WTC11 (cell line): ENCODE results near the gene UFL1. TPM values are rescaled to one million over a fixed set of nuclear protein-coding genes. Genes with fewer than 3 reads are reported as not detected.

Source experiments
- ATAC-seq: fragments of 200-7000 bp; cut with Tn5 transposase; 2 replicates; pipeline ENCODE4 v1.10.0; 2021; ENCODE audit warnings: mild to moderate bottlenecking, moderate library complexity
- CTCF ChIA-PET: fragments of 300-600 bp; sonication (Branson Sonifier 250); formaldehyde crosslinking; loops from one replicate; lab custom pipeline; 2021; ENCODE audit warnings: antibody characterized with exemption; lab: Charles Lee
- POLR2A ChIA-PET: fragments of 350-600 bp; sonication (Branson Sonifier 250); formaldehyde crosslinking; loops from one replicate; lab custom pipeline; 2021; ENCODE audit warnings: antibody characterized with exemption; lab: Charles Lee
- DNase-seq: peaks from one replicate; pipeline ENCODE4 v3.0.0; 2021; ENCODE audit warnings: low spot score
- H3K27ac Mint-ChIP-seq: 2 replicates; pipeline ENCODE4 v1.8.0; 2021; ENCODE audit warnings: mixed read lengths
- H3K27me3 Mint-ChIP-seq: 2 replicates; pipeline ENCODE4 v1.8.0; 2021; ENCODE audit warnings: low read depth, mild to moderate bottlenecking, moderate library complexity, mixed read lengths
- H3K36me3 Mint-ChIP-seq: 2 replicates; pipeline ENCODE4 v1.8.0; 2021; ENCODE audit warnings: mixed read lengths
- H3K4me1 Mint-ChIP-seq: 2 replicates; pipeline ENCODE4 v1.8.0; 2022; ENCODE audit warnings: mixed read lengths
- H3K4me3 Mint-ChIP-seq: 2 replicates; pipeline ENCODE4 v1.8.0; 2021; ENCODE audit warnings: mild to moderate bottlenecking, moderate library complexity, mixed read lengths
- H3K9me3 Mint-ChIP-seq: 2 replicates; pipeline ENCODE4 v1.8.0; 2021; ENCODE audit warnings: mixed read lengths
- AR ChIP-seq: fragments of 250-450 bp; sonication (Bioruptor Pico); IDR thresholded peaks from 2 replicates; pipeline ENCODE4 v1.9.0; 2021; ENCODE audit warnings: mild to moderate bottlenecking
- ATF2 ChIP-seq: sonication (generic); formaldehyde crosslinking; IDR thresholded peaks from 2 replicates; pipeline ENCODE4 v1.8.1; 2022; ENCODE audit warnings: low read depth, missing genetic modification reagents, borderline replicate concordance
- CTCF ChIP-seq: fragments of 200-600 bp; IDR thresholded peaks from 2 replicates; pipeline ENCODE4 v1.8.0; 2022; ENCODE audit warnings: antibody characterized with exemption
- EMX1 ChIP-seq: fragments of 250-450 bp; sonication (Bioruptor Pico); IDR thresholded peaks from 2 replicates; pipeline ENCODE4 v1.8.0; 2021; ENCODE audit warnings: mild to moderate bottlenecking
- IRF1 ChIP-seq: sonication (generic); formaldehyde crosslinking; IDR thresholded peaks from 2 replicates; pipeline ENCODE4 v1.8.0; 2023; ENCODE audit warnings: missing genetic modification reagents
- JAZF1 ChIP-seq: fragments of 250-450 bp; sonication (Bioruptor Pico); IDR thresholded peaks from 2 replicates; pipeline ENCODE4 v1.9.0; 2021; ENCODE audit warnings: moderate library complexity, mild to moderate bottlenecking, inconsistent platforms
- JUN ChIP-seq: sonication (generic); formaldehyde crosslinking; IDR thresholded peaks from 2 replicates; pipeline ENCODE4 v1.8.0; 2023; ENCODE audit warnings: mild to moderate bottlenecking, missing genetic modification reagents
- KAT7 ChIP-seq: sonication (generic); formaldehyde crosslinking; IDR thresholded peaks from 2 replicates; pipeline ENCODE4 v1.8.1; 2023; ENCODE audit warnings: missing genetic modification reagents, mild to moderate bottlenecking, borderline replicate concordance
- NFE2L1 ChIP-seq: sonication (generic); formaldehyde crosslinking; IDR thresholded peaks from 2 replicates; pipeline ENCODE4 v1.8.1; 2023; ENCODE audit warnings: missing genetic modification reagents
- NR1H2 ChIP-seq: sonication (generic); formaldehyde crosslinking; IDR thresholded peaks from 2 replicates; pipeline ENCODE4 v1.9.0; 2021; ENCODE audit warnings: mild to moderate bottlenecking, moderate library complexity, missing genetic modification reagents
- PRRX2 ChIP-seq: fragments of 250-450 bp; sonication (Bioruptor Pico); IDR thresholded peaks from 2 replicates; pipeline ENCODE4 v1.8.0; 2021; ENCODE audit warnings: mild to moderate bottlenecking
- RELA ChIP-seq: sonication (generic); formaldehyde crosslinking; IDR thresholded peaks from 2 replicates; pipeline ENCODE4 v1.8.1; 2022; ENCODE audit warnings: missing genetic modification reagents, mild to moderate bottlenecking, borderline replicate concordance
- RORB ChIP-seq: fragments of 250-450 bp; sonication (Bioruptor Pico); IDR thresholded peaks from 2 replicates; pipeline ENCODE4 v1.9.0; 2021; ENCODE audit warnings: mild to moderate bottlenecking
- SMAD3 ChIP-seq: sonication (generic); formaldehyde crosslinking; IDR thresholded peaks from 2 replicates; pipeline ENCODE4 v1.8.0; 2022; ENCODE audit warnings: missing genetic modification reagents, mild to moderate bottlenecking, borderline replicate concordance
- ZBTB21 ChIP-seq: sonication (generic); formaldehyde crosslinking; IDR thresholded peaks from 2 replicates; pipeline ENCODE4 v1.8.1; 2023; ENCODE audit warnings: mild to moderate bottlenecking, missing genetic modification reagents, borderline replicate concordance
- ZNF396 ChIP-seq: fragments of 250-450 bp; sonication (Bioruptor Pico); IDR thresholded peaks from 2 replicates; pipeline ENCODE4 v1.8.0; 2021; ENCODE audit warnings: mild to moderate bottlenecking, moderate library complexity, borderline replicate concordance
- ZNF423 ChIP-seq: fragments of 250-450 bp; sonication (Bioruptor Pico); IDR thresholded peaks from 2 replicates; pipeline ENCODE4 v2.1.2; 2022; ENCODE audit warnings: mild to moderate bottlenecking, moderate library complexity
- ZNF532 ChIP-seq: fragments of 250-450 bp; sonication (Bioruptor Pico); IDR thresholded peaks from 2 replicates; pipeline ENCODE4 v1.9.0; 2021; ENCODE audit warnings: mild to moderate bottlenecking, borderline replicate concordance
- ZNF671 ChIP-seq: fragments of 250-450 bp; sonication (Bioruptor Pico); IDR thresholded peaks from 2 replicates; pipeline ENCODE4 v1.8.0; 2021; ENCODE audit warnings: mild to moderate bottlenecking
- total RNA-seq: library from RNA; stranded (reverse); gene quantifications from 3 replicates; pipeline ENCODE4 v1.2.3, GENCODE V29; 2021

The UFL1 gene
- total RNA-seq, 1 experiment from 2014 or later, result 15.3 TPM

GRCh38 chr6:96520171-96521115 lies 1.2 kb upstream of the UFL1 start:
- H3K4me1 Mint-ChIP-seq, result peaks cover 23% of the 10 kb centered on the region
- POLR2A ChIA-PET, result no interaction called here
- peak; percentile 25 for ATAC-seq

GRCh38 chr6:96521306-96521643 lies 331 bp upstream of the UFL1 start:
- Mint-ChIP-seq H3K36me3 (no peaks in the 10 kb centered on the region; the same call in 1 of the 2 replicates), H3K4me3 (peak overlapping the region; percentile 99), H3K27ac (peak overlapping the region; percentile 99), H3K27me3 (no peaks in the 10 kb centered on the region), H3K9me3 (no peaks in the 10 kb centered on the region), H3K4me1 (peaks cover 23% of the 10 kb centered on the region)
- ATAC-seq (peak; percentile 7), DNase-seq (no peak)
- CTCF ChIA-PET, result no interaction called here
- POLR2A ChIA-PET, result no interaction called here
- TF ChIP-seq KAT7 (CRISPR knock-in tag) (no peak), AR (no peak), SMAD3 (CRISPR knock-in tag) (no peak), IRF1 (CRISPR knock-in tag) (no peak), JAZF1 (no peak), RORB (CRISPR knock-in tag) (no peak), ZNF671 (no peak), JUN (no peak), CTCF (no peak), NR1H2 (CRISPR knock-in tag) (no peak), NFE2L1 (CRISPR knock-in tag) (no peak), RELA (CRISPR knock-in tag) (no peak)

More at GRCh38 chr6:96520171-96521115, 1.2 kb upstream of the UFL1 start:
- CTCF ChIA-PET, result interaction anchor here (1.5 kb wide), 1 partner anchor 24 kb away, joined by 3 read pairs; no protein-coding TSS in a partner anchor
- DNase-seq, result peak; percentile 11
- no peaks in the 10 kb centered on the region for H3K9me3 Mint-ChIP-seq
- TF ChIP-seq PRRX2 (CRISPR knock-in tag) (0 out of 2 replicates have a peak, but pooled peaks have one; percentile 39), EMX1 (CRISPR knock-in tag) (peak; percentile 44; the same call in 1 of the 2 replicates), ZNF423 (CRISPR knock-in tag) (0 out of 2 replicates have a peak, but pooled peaks have one; percentile 13), ZNF396 (CRISPR knock-in tag) (peak; percentile 54; the same call in 1 of the 2 replicates), ZNF532 (CRISPR knock-in tag) (peak; percentile 87; the same call in 1 of the 2 replicates), NR1H2 (CRISPR knock-in tag) (no peak), ATF2 (CRISPR knock-in tag) (no peak), ZBTB21 (CRISPR knock-in tag) (no peak)
- TF ChIP-seq, all 79 proteins: peak for 5
- Mint-ChIP-seq H3K27me3 (no peaks in the 10 kb centered on the region), H3K36me3 (no peaks in the 10 kb centered on the region; the same call in 1 of the 2 replicates), H3K4me3 (peak overlapping the region; percentile 99), H3K27ac (peak overlapping the region; percentile 87)
